ENCODE measurements around the gene DIPK1B.

The DIPK1B gene

DNA sequence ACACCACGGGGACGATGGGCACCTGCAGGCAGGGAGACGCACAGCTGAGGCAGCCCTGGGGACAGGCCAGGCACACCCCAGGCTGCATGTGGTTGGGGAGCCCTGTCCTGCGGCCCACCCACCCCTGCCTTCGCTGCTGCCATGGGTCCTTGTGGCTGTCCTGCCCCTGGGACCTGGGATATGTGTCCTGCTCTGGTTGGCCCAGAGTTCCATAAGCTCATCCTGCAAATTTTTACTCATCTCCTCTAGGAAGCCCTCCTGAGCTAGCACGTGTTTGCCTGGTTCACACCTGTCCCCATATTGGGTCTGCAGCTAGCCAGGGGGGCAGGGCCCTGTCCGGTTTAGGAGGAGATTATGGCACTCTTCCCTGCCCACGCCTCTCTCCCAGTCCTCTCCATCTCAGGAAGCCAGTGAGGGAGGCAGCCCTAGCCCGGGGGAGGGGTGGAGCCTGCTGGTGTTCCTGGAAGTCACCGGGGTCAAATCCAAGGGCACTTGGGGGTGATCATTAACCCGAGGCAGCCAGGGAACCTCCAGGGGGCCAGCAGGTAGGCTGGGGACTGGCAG lies 37.5 kb upstream of the DIPK1B start:
- ATAC-seq (ENCODE audit: low read depth), result no peak
- H3K36me3 ChIP-seq (ENCODE audit: low read depth), result peaks cover 3% of the 10 kb centered on the region; the same call in 1 of the 2 replicates

DNA sequence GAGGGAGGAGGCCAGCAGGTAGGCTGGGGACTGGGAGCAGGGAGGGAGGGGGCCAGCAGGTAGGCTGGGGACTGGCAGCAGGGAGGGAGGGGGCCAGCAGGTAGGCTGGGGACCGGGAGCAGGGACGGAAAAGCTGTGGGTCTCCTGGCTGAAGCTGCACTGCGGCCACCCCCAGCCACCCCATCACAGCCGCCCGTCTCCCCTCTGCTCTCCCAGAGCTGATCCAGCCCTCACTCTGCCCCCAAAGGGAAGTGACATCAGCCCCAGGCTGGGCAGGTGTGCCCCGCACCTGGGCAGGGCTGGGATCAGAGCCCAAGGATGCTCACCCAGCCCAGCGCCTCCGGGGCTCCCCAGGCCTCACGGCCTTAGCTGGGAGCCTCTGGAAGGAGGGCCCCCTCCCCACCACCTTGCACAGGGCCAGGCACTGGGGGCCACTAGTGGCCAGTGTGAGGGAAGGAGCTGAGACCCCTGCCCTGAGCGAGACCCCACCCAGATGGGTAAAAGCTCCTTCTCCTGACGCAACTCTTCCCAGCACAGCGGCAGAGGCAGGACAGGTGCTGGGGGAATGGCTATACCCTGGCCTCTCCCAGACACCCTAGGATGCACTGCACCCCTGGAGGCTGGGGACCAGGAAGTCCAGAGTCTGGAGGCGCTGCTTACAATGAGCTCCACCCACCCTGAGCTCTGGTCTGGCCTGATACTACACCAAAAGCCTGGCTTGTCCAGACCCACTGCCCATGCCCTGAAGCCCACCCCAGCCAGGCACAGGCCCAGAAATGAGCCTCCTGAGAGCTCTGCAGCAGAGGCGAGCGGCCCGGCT lies 36.7 kb upstream of the DIPK1B start:
- Histone ChIP-seq H3K4me3 (ENCODE audit: severe bottlenecking) (no peak overlapping the region), H3K36me3 (ENCODE audit: low read depth) (peaks cover 3% of the 10 kb centered on the region; the same call in 1 of the 2 replicates), H3K27me3 (ENCODE audit: insufficient read depth, poor library complexity, severe bottlenecking) (no peaks in the 10 kb centered on the region), H3K9me3 (ENCODE audit: severe bottlenecking) (no peaks in the 10 kb centered on the region), H3K4me1 (ENCODE audit: insufficient read depth, poor library complexity, severe bottlenecking) (no peaks in the 10 kb centered on the region), H3K27ac (ENCODE audit: poor library complexity, severe bottlenecking) (no peak overlapping the region)
- peak; percentile 48 for ATAC-seq (ENCODE audit: low read depth)
- DNase-seq (ENCODE audit: low spot score), result no peak
- TF ChIP-seq, protein P1, sequence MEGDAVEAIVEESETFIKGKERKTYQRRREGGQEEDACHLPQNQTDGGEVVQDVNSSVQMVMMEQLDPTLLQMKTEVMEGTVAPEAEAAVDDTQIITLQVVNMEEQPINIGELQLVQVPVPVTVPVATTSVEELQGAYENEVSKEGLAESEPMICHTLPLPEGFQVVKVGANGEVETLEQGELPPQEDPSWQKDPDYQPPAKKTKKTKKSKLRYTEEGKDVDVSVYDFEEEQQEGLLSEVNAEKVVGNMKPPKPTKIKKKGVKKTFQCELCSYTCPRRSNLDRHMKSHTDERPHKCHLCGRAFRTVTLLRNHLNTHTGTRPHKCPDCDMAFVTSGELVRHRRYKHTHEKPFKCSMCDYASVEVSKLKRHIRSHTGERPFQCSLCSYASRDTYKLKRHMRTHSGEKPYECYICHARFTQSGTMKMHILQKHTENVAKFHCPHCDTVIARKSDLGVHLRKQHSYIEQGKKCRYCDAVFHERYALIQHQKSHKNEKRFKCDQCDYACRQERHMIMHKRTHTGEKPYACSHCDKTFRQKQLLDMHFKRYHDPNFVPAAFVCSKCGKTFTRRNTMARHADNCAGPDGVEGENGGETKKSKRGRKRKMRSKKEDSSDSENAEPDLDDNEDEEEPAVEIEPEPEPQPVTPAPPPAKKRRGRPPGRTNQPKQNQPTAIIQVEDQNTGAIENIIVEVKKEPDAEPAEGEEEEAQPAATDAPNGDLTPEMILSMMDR (IDR thresholded peaks at IDR 0.05; ENCODE audit: poor library complexity, severe bottlenecking), result no peak

More for the DNA sequence above, 37.5 kb upstream of the DIPK1B start:
- no peak overlapping the region for H3K4me3 ChIP-seq (ENCODE audit: severe bottlenecking)
- no peak for DNase-seq (ENCODE audit: low spot score)
- H3K4me1 ChIP-seq (ENCODE audit: insufficient read depth, poor library complexity, severe bottlenecking), result no peaks in the 10 kb centered on the region
- TF ChIP-seq, protein P1 (IDR thresholded peaks at IDR 0.05; ENCODE audit: poor library complexity, severe bottlenecking), result no peak
- no peak overlapping the region for H3K27ac ChIP-seq (ENCODE audit: poor library complexity, severe bottlenecking)
- H3K9me3 ChIP-seq (ENCODE audit: severe bottlenecking), result no peaks in the 10 kb centered on the region
- no peaks in the 10 kb centered on the region for H3K27me3 ChIP-seq (ENCODE audit: insufficient read depth, poor library complexity, severe bottlenecking)

DNA sequence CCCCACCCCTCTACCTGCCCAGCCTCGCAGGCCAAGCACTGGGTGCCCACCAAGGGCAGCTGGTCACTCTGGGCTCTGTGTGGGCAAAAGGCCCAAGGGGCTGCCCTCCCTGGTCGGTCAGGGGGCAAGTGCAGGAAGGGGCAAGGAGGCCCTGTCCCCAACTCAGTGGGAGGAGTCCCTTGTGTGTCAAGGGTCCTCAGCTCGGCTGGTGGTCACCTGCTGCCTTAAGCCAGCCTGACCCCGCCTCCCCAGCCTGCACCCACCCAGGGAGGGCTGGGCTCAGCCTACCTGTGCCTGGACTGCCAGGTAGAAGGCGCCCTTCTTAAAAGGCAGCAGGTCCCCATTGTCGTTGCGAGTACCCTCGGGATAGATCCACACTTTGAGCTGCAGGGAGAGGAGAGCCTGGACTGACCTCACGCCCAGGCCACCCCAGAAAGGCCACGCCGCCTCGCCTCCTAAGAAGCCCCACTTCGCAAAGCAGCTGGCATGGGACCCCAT lies 36.0 kb upstream of the DIPK1B start:
- no peaks in the 10 kb centered on the region for H3K4me1 ChIP-seq (ENCODE audit: insufficient read depth, poor library complexity, severe bottlenecking)
- peaks cover 3% of the 10 kb centered on the region; the same call in 1 of the 2 replicates for H3K36me3 ChIP-seq (ENCODE audit: low read depth)
- DNase-seq (ENCODE audit: low spot score) (no peak), ATAC-seq (ENCODE audit: low read depth) (no peak)
- H3K27ac ChIP-seq (ENCODE audit: poor library complexity, severe bottlenecking), result no peak overlapping the region
- no peak overlapping the region for H3K4me3 ChIP-seq (ENCODE audit: severe bottlenecking)
- TF ChIP-seq, protein P1 (IDR thresholded peaks at IDR 0.05; ENCODE audit: poor library complexity, severe bottlenecking), result no peak
- no peaks in the 10 kb centered on the region for H3K9me3 ChIP-seq (ENCODE audit: severe bottlenecking)
- H3K27me3 ChIP-seq (ENCODE audit: insufficient read depth, poor library complexity, severe bottlenecking), result no peaks in the 10 kb centered on the region

DNA sequence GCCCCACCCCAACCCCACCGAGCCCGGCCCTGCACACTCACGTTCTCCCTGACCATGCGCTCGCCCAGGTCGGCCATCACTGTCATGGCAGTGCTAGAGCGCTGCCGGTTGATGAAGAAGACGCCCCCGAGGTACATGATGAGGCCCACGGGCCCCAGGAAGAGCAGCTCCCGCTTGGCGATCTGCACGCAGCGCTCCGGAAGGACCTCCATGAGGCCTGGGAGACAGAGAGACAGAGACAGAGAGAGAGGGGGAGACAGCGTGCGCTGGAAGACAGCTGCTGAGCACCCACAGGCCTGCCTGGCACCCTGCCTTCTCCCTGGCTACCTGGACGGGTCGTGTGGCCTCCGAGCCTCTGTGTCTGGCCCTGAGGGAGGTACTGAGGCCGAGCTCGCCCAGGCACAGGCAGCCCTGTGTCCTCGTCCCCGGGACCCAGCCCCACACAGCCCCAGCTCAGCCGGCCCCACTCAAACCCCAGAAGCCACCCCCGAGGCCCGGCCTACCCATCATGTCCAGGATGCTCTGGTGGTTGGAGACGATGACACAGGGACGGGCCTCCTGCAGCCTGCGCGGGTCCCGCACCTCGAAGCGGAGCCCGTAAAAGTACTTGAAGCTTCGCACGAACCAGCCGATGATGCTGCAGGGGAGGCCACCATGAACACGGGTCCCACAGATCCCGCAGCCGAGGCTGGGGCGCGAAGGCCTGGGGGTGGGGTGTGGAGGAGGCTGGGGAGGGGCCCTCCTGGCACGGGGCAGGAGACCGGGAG lies 35.3 kb upstream of the DIPK1B start:
- TF ChIP-seq, protein P1 (IDR thresholded peaks at IDR 0.05; ENCODE audit: poor library complexity, severe bottlenecking), result no peak
- Histone ChIP-seq H3K36me3 (ENCODE audit: low read depth) (peaks cover 3% of the 10 kb centered on the region; the same call in 1 of the 2 replicates), H3K9me3 (ENCODE audit: severe bottlenecking) (no peaks in the 10 kb centered on the region), H3K4me1 (ENCODE audit: insufficient read depth, poor library complexity, severe bottlenecking) (no peaks in the 10 kb centered on the region), H3K27me3 (ENCODE audit: insufficient read depth, poor library complexity, severe bottlenecking) (no peaks in the 10 kb centered on the region), H3K4me3 (ENCODE audit: severe bottlenecking) (no peak overlapping the region), H3K27ac (ENCODE audit: poor library complexity, severe bottlenecking) (no peak overlapping the region)
- DNase-seq (ENCODE audit: low spot score) (no peak), ATAC-seq (ENCODE audit: low read depth) (no peak)

All from RWPE2 (cell line).